ENCODE data around the gene VSIR. TPM values are rescaled to one million over a fixed set of nuclear protein-coding genes. Genes with fewer than 3 reads are reported as not detected.
A peak's percentile ranks its signal among the peaks of the same experiment; 100 is the strongest.

VSIR gene
- total and polyA plus RNA-seq, 9 of the 15 experiments (the other 6 are each of a cell fraction or from before 2014, with no cell fraction given): 0.14 to 20.5 (median 9.3) TPM

DNA sequence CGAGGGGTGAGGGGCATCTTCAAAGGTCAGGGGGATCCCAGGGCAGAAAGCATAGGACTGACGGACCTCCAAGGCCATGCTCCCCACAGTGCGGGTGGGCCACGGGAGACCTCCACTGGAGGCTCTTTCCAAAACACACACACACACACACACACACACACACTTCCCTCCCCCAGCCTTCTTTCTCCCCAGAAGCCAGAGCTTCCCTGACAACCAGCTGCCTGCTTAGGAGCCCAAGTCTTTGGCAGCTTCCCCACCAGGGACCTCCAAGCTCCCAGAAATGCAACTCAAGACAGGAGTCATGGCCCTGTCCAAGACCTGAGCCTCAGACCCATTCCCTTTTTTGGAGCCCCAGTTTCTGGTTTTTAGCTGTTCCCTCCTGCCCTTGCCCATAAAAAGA lies 53.0 kb downstream of the VSIR start:
- POLR2A ChIA-PET: interaction anchor here (0.6 to 1.4 kb wide), 4 partner anchors 8 to 22 kb away, joined by 3 to 4 read pairs (median 4); no protein-coding TSS in a partner anchor

DNA sequence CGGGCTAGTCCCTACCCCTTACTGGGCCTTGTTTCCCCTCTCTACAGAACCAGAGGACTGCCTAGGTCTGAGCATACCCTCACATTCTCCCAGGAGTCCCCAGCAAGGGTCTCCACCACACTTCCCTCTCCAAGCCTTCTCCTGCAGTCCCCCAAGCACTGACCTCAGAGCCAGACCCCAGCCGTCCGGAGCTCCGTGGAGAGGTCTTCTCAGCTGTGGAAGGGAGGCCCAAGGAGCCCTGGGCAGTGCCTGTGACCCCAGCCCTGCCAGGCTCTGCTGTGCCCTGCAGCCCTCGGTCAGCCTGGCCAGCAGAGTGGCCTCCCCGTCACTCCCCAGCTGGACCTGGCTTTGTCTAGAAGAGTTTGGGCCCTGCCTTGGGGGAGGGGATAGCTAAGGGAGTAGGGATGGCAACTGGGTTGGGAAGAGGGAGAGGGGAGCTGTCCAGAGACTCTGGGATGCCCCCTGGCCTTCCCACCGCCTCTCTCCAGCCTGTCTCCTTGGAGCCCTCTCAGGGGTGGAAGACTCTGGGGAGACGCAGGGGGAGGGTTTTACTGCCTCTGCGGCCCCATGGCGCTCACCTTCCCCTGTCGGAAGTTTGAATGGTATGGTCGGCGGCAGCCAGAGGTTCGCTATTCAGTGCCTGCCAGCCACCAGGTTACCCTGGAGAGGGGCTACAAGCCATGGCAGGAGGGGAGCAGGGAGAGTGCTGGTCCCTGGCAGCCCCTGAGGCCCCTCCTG lies 53.7 kb downstream of the VSIR start, which contains the start of gene C10orf105:
Gene C10orf105, minus strand, starts transcription at position 315 of the 738 bp plus-strand sequence. CDS start 3,441 bp downstream, outside the sequence.
- FAIRE-seq (no peak), ATAC-seq (peak; percentile 34), DNase-seq (ENCODE audit: extremely low read depth in 1 of 4, low spot score in 3 of 4) (no peak)
- peaks cover 4 to 28% of the 10 kb centered on the region in 2 experiments; a peak in 3 of 5 replicates for H3K4me1 ChIP-seq (replicated peaks in 1 of 2; ENCODE audit: control insufficient read depth in 2 of 2, insufficient read depth in 2 of 2, low read length in 2 of 2)
- CTCF ChIA-PET (ENCODE audit: low intra/inter-chr PET ratio): no interaction called here
- no peaks in the 10 kb centered on the region for H3K9me1 ChIP-seq (ENCODE audit: control insufficient read depth, insufficient read depth, low read length)
- no peaks in the 10 kb centered on the region for H4K20me1 ChIP-seq (replicated peaks; ENCODE audit: control insufficient read depth, insufficient read depth, low read length)
- no peak within 1 kb of the TSS for H3K27ac ChIP-seq (ENCODE audit: extremely low read depth, low read depth, low read length)
- no peaks in the 10 kb centered on the region for H3K9me3 ChIP-seq (replicated peaks; ENCODE audit: control insufficient read depth, insufficient read depth, low read depth, low read length)
- no peaks in the 10 kb centered on the region for H3K79me2 ChIP-seq (ENCODE audit: control insufficient read depth, insufficient read depth, low read length)
- H3K4me3 ChIP-seq: no peak within 1 kb of the TSS
- H2AFZ ChIP-seq (ENCODE audit: low read depth, low read length): peak within 1 kb of the TSS; percentile 23; the same call in 1 of the 2 replicates
- 50% methylated on average over 13 of the region's 14 CpGs for WGBS (ENCODE audit: insufficient coverage, low coverage, missing lambda C conversion rate)
- no peaks in the 10 kb centered on the region for H3K36me3 ChIP-seq (ENCODE audit: control insufficient read depth, insufficient read depth, low read length)
- H3K4me2 ChIP-seq (ENCODE audit: insufficient read depth, low read length): no peak within 1 kb of the TSS
- no peaks in the 10 kb centered on the region for H3K27me3 ChIP-seq (ENCODE audit: control insufficient read depth in 2 of 2, insufficient read depth in 2 of 2, low read length in 2 of 2)
- POLR2A ChIA-PET: interaction anchor here (0.6 to 1.4 kb wide), 5 partner anchors 8 to 35 kb away, joined by 3 to 4 read pairs (median 4); no protein-coding TSS in a partner anchor
- in situ Hi-C loops (cut with MboI) (no loop called here), intact Hi-C loops (cut with micrococcal nuclease) (no loop called here)
- no TSS peak for BruUV-seq (replicated peaks)
- H3K9ac ChIP-seq (ENCODE audit: insufficient read depth in 1 of 2, low read depth in 2 of 2, low read length in 2 of 2): peak within 1 kb of the TSS in 1 of 2 experiments; percentile 60; a peak in 2 of 4 replicates
- TF ChIP-seq SRSF9 (IDR thresholded peaks at IDR 0.05; ENCODE audit: borderline replicate concordance, low read depth, low read length) (no peak), NCOA2 (IDR thresholded peaks at IDR 0.05; ENCODE audit: partially characterized antibody in 2 of 2) (no peak), MTA3 (IDR thresholded peaks at IDR 0.05; ENCODE audit: borderline replicate concordance) (no peak), EP400 (IDR thresholded peaks at IDR 0.05) (no peak), SETDB1 (IDR thresholded peaks at IDR 0.05; ENCODE audit: low read length) (no peak), TCF3 (CRISPR knock-in tag; IDR thresholded peaks at IDR 0.05) (no peak), TCF7L2 (IDR thresholded peaks at IDR 0.05; ENCODE audit: low read depth, low read length) (peak; percentile 75), LEF1 (IDR thresholded peaks at IDR 0.05) (no peak), ATF7 (IDR thresholded peaks at IDR 0.05) (peak; percentile 77; the same call in 1 of the 2 replicates), ZBTB8A (IDR thresholded peaks at IDR 0.05; ENCODE audit: partially characterized antibody) (no peak), ZNF717 (CRISPR knock-in tag; IDR thresholded peaks at IDR 0.05) (no peak), CREBBP (IDR thresholded peaks at IDR 0.05; ENCODE audit: low read depth, low read length) (no peak)
- TF ChIP-seq, protein P1, sequence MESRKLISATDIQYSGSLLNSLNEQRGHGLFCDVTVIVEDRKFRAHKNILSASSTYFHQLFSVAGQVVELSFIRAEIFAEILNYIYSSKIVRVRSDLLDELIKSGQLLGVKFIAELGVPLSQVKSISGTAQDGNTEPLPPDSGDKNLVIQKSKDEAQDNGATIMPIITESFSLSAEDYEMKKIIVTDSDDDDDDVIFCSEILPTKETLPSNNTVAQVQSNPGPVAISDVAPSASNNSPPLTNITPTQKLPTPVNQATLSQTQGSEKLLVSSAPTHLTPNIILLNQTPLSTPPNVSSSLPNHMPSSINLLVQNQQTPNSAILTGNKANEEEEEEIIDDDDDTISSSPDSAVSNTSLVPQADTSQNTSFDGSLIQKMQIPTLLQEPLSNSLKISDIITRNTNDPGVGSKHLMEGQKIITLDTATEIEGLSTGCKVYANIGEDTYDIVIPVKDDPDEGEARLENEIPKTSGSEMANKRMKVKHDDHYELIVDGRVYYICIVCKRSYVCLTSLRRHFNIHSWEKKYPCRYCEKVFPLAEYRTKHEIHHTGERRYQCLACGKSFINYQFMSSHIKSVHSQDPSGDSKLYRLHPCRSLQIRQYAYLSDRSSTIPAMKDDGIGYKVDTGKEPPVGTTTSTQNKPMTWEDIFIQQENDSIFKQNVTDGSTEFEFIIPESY (CRISPR knock-in tag; IDR thresholded peaks at IDR 0.05): peak; percentile 98

More for the DNA sequence above, 53.0 kb downstream of the VSIR start:
- WGBS (ENCODE audit: insufficient coverage, low coverage, missing lambda C conversion rate): 45% methylated on average over 4 of the region's 4 CpGs
- Histone ChIP-seq H3K4me2 (ENCODE audit: insufficient read depth, low read length) (no peak overlapping the region), H3K9me1 (ENCODE audit: control insufficient read depth, insufficient read depth, low read length) (no peaks in the 10 kb centered on the region), H3K4me1 (replicated peaks in 1 of 2; ENCODE audit: control insufficient read depth in 2 of 2, insufficient read depth in 2 of 2, low read length in 2 of 2) (peaks cover 0 to 24% of the 10 kb centered on the region in 2 experiments; a peak in 3 of 5 replicates), H3K27me3 (ENCODE audit: control insufficient read depth in 2 of 2, insufficient read depth in 2 of 2, low read length in 2 of 2) (no peaks in the 10 kb centered on the region), H4K20me1 (replicated peaks; ENCODE audit: control insufficient read depth, insufficient read depth, low read length) (no peaks in the 10 kb centered on the region), H3K9me3 (replicated peaks; ENCODE audit: control insufficient read depth, insufficient read depth, low read depth, low read length) (no peaks in the 10 kb centered on the region), H3K9ac (ENCODE audit: insufficient read depth in 1 of 2, low read depth in 2 of 2, low read length in 2 of 2) (peak overlapping the region in 1 of 2 experiments; percentile 60; a peak in 1 of 4 replicates), H3K79me2 (ENCODE audit: control insufficient read depth, insufficient read depth, low read length) (no peaks in the 10 kb centered on the region), H3K4me3 (no peak overlapping the region), H3K27ac (ENCODE audit: extremely low read depth, low read depth, low read length) (no peak overlapping the region), H2AFZ (ENCODE audit: low read depth, low read length) (peak overlapping the region; percentile 23; the same call in 1 of the 2 replicates), H3K36me3 (ENCODE audit: control insufficient read depth, insufficient read depth, low read length) (no peaks in the 10 kb centered on the region)
- no TSS peak for BruUV-seq (replicated peaks)
- intact Hi-C loops (cut with micrococcal nuclease): no loop called here
- ATAC-seq (no peak), FAIRE-seq (no peak), DNase-seq (ENCODE audit: extremely low read depth in 1 of 4, low spot score in 3 of 4) (no peak)
- no peak for TF ChIP-seq PHF21A (IDR thresholded peaks at IDR 0.05; ENCODE audit: borderline replicate concordance, low read depth)
- TF ChIP-seq TAL1 (IDR thresholded peaks at IDR 0.05): no peak
- TF ChIP-seq STAG1 (CRISPR knock-in tag; IDR thresholded peaks at IDR 0.05; ENCODE audit: borderline replicate concordance): no peak
- no peak for TF ChIP-seq ZNF197 (CRISPR knock-in tag; IDR thresholded peaks at IDR 0.05; ENCODE audit: low read depth)
- in situ Hi-C loops (cut with MboI): no loop called here
- CTCF ChIA-PET (ENCODE audit: low intra/inter-chr PET ratio): no interaction called here
